IPS-NIHi7 (cell line): Measurements from ENCODE around the gene TTLL6.
"Not testable (repeated sequence)": the region's sequence is repeated elsewhere in the genome, so short reads cannot be mapped to it uniquely, and the experiment has no call there.

Experiments used
- DNase-seq: peaks from one replicate; pipeline ENCODE4 v3.0.0; 2012; ENCODE audit warnings: mixed read lengths; ENCODE audit errors: extremely low spot score

Gene TTLL6

GRCh38 chr17:48724251-48725003, 92.6 kb downstream of the TTLL6 start:
- no peak for DNase-seq

- DNase-seq, result no peak
Measured at GRCh38 chr17:48723423-48724250, 93.4 kb downstream of the TTLL6 start.

GRCh38 chr17:48722915-48723422, 94.1 kb downstream of the TTLL6 start, which contains the start of gene PRAC2:
Gene PRAC2 (plus strand): TSS chr17:48723185. CDS start chr17:48724411, 1,226 bp downstream.
- DNase-seq, result no peak

- DNase-seq, result no peak
Measured at GRCh38 chr17:48722201-48722907, 94.7 kb downstream of the TTLL6 start, which contains the start of gene PRAC1. Gene PRAC1 (minus strand): TSS chr17:48722518. CDS start chr17:48722392, 126 bp downstream.

- DNase-seq, result no peak
Measured at GRCh38 chr17:48721009-48721402, 96.0 kb downstream of the TTLL6 start.

- DNase-seq, result no peak
Measured at GRCh38 chr17:48720266-48721008, 96.6 kb downstream of the TTLL6 start.

GRCh38 chr17:48719642-48720265, 97.3 kb downstream of the TTLL6 start:
- peak; percentile 84 for DNase-seq

- DNase-seq, result peak; percentile 56
Measured at GRCh38 chr17:48718761-48719641, 98.0 kb downstream of the TTLL6 start.

- no peak for DNase-seq
Measured at GRCh38 chr17:48718227-48718760, 98.7 kb downstream of the TTLL6 start.

- no peak for DNase-seq
Measured at GRCh38 chr17:48717367-48718226, 99.4 kb downstream of the TTLL6 start.

- not testable (repeated sequence) for DNase-seq
Measured at GRCh38 chr17:48716549-48716948, 100.5 kb downstream of the TTLL6 start.

GRCh38 chr17:48715496-48716399, 101.3 kb downstream of the TTLL6 start:
- DNase-seq, result no peak
